Body of pancreas (tissue), 4 donors: ENCODE measurements around the gene RNU2-63P.

Source experiments
- POLR2A ChIP-seq, 3 donors: fragments of 450-650 bp; IDR thresholded peaks; one replicate each; pipeline ENCODE4 v1.6.1; 2016; ENCODE audit warnings: antibody characterized with exemption in 3 of 3, mild to moderate bottlenecking in 2 of 3
- TF ChIP-seq, protein P1 (sequence below), 7 experiments: fragments of 450-650 bp in 4 of 7; fragments of 200-600 bp in 3 of 7; sonication (generic) in 3 of 7; IDR thresholded peaks; one replicate each; pipeline ENCODE4 v1.5.1; 2016 to 2019; ENCODE audit warnings: antibody characterized with exemption in 7 of 7

DNA sequence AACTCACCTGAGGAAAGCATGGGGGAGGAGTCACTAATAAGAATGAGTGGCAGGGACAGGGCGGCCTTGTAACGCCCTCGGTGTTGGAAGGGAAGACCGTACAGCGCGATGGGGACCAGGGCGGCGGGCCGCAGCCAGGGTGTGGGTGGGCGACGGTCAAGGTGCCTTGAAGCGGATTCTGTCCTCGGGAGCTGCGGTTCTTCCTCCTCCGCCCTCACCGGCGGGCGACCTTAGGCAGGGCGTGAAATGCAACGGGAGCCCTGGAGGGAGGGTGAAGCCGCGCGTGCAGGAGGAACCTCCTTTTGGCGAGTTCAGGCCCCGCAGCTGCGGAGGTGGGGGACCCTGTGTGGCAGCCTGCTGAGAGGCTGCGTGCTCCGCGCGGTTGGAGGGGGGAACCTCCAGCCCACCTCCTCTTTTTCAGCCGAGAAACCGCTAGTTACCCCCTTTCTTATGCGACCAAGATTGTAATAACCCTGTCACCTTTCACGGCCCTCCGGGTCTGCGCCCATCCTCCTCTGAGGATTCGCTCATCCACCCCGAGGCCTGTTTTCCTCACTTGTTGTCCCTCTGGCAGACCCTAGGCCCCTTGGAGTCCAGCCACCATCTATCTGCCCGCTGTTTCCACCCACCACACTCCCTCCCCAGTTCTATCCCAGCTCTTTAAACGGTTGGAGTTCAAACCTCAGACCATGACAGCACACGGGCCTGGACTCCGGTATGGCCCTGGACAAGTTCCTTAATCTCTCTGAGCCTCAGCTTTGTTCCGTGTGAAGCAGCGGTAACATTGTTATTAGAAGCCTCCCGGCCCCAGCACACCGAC lies 823 bp upstream of the RNU2-63P start:
- TF ChIP-seq, protein P1, sequence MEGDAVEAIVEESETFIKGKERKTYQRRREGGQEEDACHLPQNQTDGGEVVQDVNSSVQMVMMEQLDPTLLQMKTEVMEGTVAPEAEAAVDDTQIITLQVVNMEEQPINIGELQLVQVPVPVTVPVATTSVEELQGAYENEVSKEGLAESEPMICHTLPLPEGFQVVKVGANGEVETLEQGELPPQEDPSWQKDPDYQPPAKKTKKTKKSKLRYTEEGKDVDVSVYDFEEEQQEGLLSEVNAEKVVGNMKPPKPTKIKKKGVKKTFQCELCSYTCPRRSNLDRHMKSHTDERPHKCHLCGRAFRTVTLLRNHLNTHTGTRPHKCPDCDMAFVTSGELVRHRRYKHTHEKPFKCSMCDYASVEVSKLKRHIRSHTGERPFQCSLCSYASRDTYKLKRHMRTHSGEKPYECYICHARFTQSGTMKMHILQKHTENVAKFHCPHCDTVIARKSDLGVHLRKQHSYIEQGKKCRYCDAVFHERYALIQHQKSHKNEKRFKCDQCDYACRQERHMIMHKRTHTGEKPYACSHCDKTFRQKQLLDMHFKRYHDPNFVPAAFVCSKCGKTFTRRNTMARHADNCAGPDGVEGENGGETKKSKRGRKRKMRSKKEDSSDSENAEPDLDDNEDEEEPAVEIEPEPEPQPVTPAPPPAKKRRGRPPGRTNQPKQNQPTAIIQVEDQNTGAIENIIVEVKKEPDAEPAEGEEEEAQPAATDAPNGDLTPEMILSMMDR (IDR thresholded peaks at IDR 0.05): no peak
- no peak for TF ChIP-seq POLR2A (IDR thresholded peaks at IDR 0.05)
